HG03571 (cell line): ENCODE data around the gene SLC35F2.

Source experiments
- ATAC-seq: cut with Tn5 transposase; IDR thresholded peaks from one replicate; pipeline ENCODE4 v1.9.1; 2021; ENCODE audit not compliant: unreplicated experiment

SLC35F2 gene

GRCh38 chr11:107743191-107743590 lies 115.4 kb downstream of the SLC35F2 start:
- ATAC-seq: no peak

DNA sequence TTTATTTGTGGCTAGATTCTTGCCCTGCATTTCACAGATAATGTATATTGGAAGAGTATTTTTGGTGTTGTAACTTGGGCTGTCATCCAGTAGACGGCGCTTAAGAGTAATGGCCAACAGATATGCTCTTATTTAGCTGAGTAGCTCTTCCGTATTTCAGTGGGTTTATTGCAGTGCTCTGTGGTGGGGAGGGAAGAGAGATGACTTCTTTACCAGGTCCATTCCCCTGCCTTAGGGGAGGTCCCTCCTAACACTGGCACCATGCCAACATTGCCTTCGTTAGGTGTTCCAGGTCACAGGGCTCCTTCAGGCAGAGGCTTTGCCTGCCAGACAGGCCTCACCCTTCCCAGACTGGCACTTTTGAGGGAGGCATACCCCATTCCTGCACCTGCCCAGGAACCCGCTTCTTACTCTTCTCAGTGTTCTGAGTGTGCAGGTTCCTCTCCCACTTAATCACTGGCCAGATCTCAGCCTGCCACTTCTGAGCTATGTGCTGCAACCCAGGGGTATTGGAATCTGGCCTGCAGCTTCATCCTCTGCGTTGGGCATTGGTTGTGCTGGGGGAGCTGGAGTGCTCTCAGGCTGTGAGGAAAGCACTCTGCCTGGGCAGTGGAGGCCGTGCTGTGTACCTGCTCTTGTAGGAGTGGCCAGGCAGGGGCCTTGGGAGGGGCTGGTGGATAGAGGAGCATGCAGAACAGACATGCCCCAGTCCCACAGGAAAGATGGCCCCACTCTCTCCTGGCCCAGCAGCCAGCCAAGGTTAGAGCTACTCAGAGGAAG lies 117.4 kb downstream of the SLC35F2 start:
- ATAC-seq: peak; percentile 91
